NCI-H460 (cell line): ENCODE data around the gene ADGRF3. TPM values are rescaled to one million over a fixed set of nuclear protein-coding genes. Genes with fewer than 3 reads are reported as not detected.
"Not testable (repeated sequence)": the region's sequence is repeated elsewhere in the genome, so short reads cannot be mapped to it uniquely, and the experiment has no call there.

ENCODE experiments used
- DNase-seq: peaks from one replicate; pipeline ENCODE4 v3.0.0-alpha.2; 2016; ENCODE audit warnings: low read depth; ENCODE audit errors: extremely low read depth
- total RNA-seq: library from RNA; depleted of rRNA; stranded (reverse); fragments of >200 nt; shearing (Covaris generic); gene quantifications from 2 replicates; pipeline ENCODE4 v1.2.3, GENCODE V29; 2014

Gene ADGRF3
- total RNA-seq, 1 experiment from 2014 or later, result not detected

DNA sequence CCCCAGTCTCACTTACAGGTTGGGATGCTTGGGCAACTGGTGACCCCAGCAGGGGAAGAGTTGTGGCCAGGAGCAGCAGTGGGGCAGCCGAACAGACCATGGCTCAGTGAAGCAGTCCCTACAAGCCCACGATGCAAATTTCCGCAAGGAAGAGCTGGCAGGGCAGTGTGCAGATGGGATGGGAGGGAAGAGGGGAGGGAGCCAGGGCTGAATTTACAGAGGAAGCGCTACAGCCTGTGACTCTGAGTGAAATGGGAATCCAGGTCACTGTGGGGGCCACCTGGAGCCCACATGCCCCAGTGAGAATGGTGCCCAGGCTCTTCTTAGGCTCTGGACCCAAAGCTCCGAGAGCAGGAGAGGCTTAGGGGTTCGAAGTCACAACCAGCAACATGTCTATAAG is 27.6 kb downstream of the ADGRF3 start:
- no peak for DNase-seq

DNA sequence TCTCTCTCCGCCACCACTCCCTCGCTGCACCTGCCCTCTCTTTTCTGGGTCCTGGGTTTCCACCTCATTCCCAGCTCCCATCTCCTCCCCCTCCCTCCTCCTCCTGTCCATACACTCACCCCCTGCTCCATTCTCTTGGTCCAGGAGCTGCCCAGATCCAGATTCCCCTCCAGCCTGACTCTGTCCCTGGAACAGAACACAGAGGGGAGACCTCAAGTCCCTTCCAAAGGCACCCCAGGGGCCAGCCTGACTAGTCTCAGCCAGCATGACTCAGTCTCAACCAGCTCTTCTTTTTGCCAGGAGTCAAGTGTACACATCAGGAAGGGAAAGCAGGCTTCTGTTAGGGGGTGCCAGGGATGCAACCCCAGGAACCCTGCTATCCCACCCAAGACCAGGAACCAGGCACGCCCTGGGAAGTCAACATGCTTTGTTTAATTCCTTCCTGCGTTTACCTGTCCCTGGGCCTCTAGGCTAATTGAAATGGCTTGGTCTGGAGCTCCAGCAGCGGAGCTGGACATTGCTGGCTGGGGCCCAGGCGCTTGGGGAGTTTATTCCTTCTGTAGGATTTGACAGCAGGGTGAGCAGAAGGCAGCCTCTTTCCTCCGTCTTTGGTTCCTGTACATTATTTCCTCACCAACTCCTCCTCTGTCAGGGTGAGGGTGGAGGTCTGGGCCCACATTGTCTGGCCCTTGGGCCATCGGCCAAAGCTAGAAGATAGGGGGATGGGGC is 29.0 kb downstream of the ADGRF3 start:
- no peak for DNase-seq

DNA sequence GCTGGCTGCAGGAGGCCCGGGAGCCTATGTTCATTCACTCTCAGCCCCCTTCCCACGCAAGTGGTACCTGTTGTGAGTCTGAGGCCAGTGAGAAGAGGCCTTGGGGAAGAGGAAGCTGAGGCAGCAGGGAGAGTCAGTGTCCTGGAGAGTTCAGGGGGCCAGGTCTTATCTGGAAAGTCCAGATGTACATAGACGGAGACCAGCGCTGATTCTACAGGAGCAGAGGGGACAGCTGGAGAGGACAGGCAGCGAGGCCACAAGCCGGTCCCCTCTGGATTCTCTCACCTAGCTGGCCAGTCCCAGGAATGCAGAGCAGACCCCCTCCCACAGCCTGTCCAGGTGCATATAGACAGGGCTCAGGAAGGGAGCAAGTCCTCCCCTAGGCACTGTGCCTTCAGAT is 29.7 kb downstream of the ADGRF3 start:
- DNase-seq, result no peak

DNA sequence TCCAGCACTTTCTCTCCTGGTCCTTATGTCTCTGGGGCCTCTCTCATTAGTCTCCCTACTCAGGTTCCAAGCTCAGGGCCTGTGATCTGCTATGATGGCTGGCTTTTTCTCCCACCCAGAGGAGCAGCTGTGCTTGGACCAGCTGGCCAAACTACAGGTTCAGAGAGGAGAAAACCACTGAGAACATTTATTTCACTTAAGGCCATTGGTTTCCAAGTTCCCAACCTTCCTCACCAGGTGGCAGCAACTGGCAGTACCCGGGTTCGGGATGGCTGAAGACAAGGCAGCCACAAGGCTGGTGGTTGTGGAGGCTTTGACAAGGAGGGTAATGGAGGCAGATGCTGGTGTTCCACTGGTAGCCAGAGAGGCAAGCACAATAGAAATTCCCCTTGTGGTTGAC is 30.5 kb downstream of the ADGRF3 start:
- DNase-seq, result peak; percentile 41

DNA sequence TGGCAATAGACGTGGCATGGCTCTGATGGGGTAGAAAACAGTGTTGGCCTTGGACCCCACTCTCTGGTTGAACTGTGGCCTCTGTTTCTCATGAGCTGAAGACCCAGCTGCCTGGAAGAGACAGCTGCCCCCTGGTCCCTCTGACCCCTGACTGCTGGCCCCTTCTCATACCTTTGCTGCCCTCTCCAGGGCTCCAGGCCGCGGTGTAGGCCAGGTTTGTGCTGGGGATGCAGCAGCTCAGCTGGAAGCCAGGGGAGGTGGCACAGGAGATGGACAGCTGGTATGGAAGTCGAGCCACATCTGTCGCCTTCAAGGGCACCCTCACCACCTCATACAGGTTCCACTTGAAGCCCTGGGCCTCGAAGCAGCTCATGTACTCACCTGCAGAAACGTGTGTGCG is 32.3 kb downstream of the ADGRF3 start:
- DNase-seq, result no peak

DNA sequence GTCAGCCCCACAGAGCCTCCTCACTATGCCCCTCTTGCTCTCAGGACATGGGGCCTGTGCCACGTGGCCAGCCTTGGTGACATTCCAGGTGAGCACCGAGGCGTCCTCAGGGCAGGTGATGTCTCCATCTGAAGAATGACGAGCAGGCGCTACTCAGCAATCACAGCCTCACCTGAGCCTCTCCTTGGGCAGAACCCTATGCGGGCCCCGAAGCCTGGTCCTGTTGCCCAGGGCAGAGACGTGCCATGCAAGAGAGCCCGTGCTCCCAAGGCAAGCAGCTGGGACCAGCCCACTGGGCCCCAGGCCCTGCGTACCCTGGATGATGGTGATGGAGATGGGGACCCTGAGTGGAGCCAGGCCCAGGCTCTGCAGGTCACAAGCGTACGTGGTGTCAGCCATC is 33.1 kb downstream of the ADGRF3 start:
- DNase-seq, result no peak

DNA sequence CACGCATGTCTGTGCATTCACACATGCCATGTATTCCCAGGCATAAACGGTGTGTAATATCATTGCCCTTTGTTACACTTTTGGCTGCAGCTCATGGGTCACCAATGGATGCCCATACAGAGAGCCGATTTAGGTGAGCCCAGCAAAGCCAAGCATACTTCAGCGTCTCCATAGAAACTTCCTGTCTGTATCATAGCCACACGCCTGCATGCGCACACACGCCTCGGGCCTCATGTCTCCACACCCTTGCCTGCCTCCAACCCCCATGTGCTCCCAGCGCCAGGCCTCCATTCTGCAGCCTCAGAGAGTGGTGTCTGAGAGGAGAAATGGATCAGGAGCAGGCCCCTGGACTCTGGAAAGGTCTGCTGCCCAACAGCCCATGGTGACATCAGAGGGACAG is 34.1 kb downstream of the ADGRF3 start:
- no peak for DNase-seq

DNA sequence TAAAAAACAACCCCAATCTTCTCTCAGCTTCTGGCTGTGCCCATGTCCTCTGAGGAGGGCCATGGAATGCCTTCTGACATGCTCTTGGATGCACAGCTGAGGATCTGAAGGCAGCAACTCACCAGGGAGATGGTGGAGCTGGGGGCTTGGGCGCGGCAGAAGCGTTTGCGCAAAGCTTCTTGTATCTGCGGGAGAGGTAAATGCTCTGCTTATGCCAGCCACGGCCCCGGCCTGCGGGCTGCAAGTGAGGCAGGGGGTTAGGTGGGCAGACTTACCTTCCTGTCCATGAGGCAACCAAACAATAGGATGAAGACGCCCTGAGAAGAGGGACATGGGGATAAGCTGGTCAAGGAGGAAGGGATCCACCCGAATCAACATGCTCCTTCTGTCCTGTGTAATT is 36.7 kb downstream of the ADGRF3 start:
- DNase-seq, result no peak

DNA sequence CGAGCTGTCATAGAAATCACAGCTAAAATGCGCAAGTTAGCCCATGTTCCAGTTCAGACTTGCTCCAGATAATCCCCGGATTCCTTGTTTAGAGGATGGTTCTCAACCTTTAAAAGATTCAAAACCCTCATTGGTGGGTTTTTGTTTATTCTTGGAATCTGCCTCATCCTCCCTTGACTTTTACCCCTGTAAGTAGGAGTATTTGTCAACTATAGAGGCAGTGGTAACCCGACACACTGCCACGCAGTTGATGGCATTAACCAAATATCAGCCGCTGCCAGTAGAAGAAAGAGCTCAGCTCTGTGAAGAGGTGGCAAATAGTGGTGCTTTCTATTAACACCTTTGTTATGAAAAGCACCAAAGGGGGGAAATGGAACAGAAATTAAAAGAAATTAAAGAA is 41.0 kb downstream of the ADGRF3 start:
- DNase-seq, result no peak

DNA sequence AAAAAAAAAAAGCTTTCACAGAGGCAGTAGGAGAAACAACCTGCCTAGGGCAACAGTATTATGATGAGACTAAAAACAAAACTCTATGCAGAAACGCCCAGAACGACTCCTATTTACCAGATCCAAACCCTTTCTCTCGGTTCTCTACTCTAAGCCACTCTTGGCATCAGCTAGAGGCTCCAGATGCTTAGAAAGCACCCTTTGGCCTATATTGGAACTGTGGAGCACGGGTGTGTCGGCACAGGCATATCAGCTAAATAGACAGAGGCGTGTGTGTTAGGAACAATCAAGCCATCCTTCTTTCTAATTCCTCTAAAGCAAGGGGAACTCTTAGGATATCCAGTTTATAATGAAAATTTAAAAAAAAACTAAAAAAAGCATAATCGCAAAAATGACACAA is 41.5 kb downstream of the ADGRF3 start:
- DNase-seq, result not testable (repeated sequence)

DNA sequence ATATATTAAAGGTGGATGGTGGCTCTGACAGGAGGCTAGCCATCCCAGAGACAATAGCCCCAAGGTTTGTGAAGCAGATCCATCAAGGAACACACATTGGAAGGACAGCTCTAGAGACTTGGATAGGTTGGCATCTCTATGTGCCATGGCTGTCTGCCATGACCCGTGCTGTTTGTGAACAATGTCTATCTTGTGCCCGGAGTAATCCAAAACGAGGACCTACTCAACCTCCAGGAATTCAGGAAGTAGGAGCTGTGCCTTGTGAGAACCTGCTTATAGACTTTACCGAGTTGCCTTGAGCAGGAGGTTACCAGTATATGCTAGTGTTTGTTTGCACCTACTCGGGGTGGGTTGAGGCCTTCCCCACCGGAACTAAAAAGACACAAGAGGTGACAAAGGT is 43.7 kb downstream of the ADGRF3 start:
- no peak for DNase-seq

DNA sequence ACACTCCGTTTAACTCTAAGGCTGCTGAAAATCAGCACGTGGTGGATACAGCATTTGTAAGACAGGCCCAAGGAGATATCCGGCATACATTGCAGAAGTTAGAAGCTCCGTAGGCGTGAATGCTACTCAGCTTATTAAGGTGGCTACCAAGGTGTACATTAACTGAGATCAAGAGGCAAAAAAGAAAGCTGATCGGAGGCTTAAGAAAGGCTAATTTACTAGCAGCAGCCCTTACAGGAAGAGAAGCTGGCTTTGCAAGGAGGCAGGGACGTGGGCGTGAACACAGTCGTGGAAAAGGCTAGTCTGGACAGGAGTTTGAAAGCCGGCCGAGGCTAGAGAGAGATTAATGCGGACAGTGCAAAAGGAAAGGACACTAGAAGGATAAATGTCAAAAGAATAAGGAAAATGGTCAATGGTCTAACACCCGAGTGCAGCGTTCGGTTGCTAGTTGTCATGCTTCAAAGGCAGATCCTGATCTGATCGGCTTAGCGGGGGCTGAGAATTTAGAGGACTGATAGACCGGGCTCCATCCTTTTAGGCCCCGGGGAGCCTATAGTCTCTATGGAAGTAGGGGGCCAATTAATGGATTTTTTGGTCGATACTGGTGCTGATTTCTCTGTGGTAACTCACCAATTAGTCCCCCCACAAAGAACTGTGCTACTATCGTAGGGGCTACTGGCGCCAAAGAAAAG is 46.2 kb downstream of the ADGRF3 start:
- no peak for DNase-seq

DNA sequence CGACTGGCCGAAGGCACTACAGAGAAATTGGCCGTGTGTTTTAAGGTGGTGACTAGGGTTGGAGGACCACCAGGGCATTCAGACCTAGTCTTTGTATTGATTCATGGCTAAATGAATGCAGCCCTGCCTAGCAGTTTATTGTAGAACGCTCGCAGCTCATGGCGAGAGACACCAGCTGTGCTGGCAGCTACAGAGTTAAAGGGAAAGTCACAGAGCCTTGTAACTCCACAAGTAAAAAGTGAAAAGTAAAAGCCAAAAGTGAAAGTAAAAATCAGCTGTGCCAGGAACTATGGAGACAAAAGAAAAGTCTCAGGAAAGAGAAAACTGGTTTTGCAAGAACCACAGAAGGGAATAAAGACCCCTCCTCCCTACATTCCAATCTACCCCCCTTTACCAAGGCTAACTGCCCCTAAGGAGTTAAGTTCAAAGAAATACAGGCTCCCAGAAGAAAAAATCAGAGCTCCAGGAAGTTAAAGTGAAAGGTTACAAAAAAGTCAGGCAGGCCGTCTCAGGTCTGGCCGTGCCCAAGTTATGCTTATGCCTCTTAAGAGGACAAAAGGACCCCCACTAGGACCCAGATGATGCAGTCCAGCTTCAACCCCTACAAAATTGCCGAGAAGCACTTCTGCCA is 47.0 kb downstream of the ADGRF3 start:
- no peak for DNase-seq

DNA sequence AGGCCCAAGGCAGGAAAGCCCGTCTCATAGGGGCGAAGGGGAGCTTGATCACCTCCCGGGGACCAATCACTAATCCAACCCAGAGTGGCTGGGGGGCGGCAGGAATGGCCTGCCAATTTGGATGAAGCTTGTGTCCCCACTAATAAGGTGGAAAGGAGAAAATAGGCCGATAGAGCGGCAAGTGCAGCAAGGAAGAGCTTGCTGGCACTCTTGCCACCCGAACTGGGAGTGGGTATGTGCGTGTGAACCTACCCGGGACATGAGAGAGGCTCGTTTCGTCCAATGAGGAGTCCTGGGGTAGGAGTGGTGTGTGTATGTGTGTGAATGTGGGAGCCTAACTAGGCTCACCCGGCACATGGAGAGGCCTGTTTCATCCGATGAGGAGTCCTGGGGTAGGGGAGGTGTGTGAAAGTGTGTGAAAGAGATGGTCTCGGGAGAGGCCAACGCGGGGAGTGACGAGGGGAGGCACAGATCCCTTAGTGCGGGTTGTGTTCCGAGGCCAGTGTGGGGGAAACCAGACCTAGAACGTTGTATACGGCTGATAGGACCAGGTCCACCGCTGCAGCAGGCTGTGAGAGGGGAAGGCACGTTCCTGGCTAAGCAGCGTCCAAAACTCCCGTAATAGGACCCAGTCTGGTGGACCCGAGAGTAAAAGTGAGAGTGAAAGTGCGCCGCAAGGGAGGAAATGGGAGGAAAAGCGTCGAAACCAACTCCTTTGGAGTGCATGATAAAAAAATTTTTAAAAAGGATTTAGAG is 47.8 kb downstream of the ADGRF3 start:
- DNase-seq, result no peak

DNA sequence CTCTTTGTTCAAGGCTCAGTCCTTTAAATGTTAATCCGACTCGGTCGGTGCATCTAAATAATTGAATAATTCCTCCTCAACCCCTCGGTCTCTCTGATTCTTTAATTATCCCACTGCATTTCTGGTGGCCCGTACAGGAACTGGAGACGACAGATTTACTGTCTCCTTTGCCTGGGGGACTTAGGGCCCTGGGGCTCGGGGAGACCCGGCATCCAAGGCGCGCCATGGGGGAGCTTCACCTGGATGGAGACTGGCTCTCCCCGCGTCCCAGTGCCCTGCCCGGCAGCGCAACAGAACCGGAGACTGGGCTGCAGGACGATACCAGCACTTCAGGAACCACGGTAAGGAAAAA is 48.3 kb downstream of the ADGRF3 start:
- DNase-seq, result no peak

DNA sequence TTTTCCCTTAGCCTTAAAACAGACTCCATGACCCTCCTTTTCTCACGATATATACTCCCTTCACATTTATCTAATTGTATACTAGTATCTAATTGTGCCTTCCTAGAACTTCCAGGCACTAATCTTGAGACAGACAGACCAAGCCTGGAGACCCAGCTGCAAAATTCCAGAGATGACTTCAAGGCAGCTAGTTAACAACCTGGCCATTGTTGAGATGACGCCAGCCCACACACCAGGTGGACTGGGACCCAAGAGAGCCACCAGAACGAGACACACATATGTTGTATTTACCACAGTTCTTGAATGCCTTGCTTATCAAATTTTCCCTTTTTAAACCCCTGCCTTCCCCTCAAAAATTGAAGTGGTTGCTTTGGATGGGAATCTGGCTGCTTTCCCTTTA is 49.5 kb downstream of the ADGRF3 start:
- no peak for DNase-seq

DNA sequence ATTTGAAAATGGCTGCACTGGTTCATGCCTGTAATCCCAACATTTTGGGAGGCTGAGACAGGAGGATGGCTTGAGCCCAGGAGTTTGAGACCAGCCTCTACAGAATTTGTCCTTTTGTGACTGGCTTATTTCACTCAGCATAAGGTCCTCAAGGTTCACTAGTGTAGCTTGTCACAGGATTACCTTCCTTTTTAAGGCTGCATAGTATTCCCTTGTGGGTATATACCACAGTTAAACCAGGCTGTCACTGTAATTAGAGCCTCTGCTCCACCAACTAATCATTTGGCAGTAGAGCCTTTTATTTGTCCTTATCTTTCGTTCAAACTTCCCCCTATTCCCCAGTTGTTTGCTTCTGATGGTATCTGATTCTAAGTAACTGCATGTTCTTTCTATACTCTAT is 51.1 kb downstream of the ADGRF3 start:
- DNase-seq, result no peak

DNA sequence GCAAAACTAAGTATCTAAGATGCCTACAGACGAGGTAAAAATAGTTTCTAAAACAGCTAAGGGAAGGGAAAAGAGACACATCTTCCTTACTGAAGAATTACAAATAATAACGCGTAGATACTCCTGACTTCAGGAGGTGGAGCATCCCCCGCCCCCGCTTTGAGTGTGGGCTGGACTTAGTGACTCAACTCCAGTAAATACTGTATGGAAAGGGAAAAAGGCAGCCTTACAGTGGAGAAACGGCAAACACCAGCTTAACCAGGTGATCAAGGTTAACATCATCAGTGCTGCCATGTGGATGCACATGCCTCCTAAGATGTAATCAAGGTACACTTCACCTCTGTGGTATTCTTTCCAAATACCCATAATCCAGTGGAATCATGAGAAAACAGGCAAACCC is 53.9 kb downstream of the ADGRF3 start:
- DNase-seq, result no peak

DNA sequence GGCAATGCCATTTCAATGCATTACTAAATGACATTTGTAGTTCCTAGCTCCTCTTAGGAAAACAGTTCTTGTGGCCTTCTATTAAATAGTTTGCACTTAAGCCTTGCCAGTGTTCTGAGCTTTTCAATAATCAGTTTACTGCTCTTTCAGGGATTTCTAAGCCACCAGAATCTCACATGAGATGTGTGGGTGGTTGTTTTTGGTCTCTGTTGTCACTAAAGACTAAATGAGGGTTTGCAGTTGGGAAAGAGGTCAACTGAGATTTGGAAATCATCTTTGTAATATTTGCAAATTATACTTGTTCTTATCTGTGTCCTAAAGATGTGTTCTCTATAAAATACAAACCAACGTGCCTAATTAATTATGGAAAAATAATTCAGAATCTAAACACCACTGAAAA is 56.6 kb downstream of the ADGRF3 start:
- DNase-seq, result no peak

DNA sequence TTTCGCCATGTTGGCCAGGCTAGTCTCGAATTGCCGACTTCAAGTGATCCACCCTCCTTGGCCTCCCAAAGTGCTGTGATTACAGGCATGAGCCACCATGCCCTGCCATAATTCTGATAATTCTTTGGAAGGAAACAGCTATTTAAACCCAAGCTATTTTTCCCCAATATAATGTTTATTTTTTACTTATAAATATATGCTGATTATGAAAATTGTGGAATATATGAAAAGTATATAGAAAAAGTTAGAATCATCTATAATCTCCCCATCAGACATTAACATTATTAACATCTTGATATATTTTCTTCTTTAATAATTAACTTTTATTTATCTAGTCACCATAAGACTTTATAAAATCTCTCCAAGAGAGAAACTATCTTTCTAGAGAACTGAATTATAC is 60.7 kb downstream of the ADGRF3 start:
- no peak for DNase-seq

DNA sequence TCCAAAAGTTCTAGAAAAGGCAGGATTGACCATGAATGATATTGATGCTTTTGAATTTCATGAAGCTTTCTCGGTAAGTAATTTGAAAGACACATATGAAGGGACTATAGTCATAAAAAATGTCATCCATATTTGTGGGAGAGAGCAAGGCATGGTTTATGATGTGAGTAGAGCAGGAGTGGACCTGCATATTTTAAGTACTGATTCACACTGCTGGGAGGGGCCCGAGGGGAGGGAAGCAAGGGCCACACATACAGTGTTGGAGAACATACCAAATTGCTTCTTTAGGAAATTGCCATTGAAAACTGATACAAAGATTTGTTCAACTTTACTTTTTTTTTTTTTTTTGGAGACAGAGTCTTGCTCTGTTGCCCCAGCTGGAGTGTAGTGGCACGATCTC is 62.5 kb downstream of the ADGRF3 start:
- no peak for DNase-seq

DNA sequence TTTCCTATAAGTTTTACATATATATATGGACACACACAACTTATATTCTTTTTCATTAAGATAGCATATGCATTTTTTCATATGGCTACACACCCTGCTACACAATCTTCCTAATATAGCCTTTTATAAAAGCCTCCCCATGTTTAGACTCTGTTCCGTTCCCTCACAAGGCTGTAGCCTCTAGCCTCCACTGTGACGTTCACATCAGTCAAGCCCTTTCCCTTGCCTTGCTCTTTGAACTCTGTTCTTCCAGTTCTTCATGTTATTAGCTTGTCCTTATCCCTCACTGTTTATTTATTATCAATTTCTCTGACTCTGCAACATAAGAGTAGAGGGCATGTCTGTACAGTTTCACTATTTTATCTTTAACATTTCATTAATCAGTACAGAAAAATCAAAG is 63.0 kb downstream of the ADGRF3 start:
- DNase-seq, result no peak
